ENCODE measurements around the gene CDK14.
A peak's percentile ranks its signal among the peaks of the same experiment; 100 is the strongest.

The CDK14 gene

DNA sequence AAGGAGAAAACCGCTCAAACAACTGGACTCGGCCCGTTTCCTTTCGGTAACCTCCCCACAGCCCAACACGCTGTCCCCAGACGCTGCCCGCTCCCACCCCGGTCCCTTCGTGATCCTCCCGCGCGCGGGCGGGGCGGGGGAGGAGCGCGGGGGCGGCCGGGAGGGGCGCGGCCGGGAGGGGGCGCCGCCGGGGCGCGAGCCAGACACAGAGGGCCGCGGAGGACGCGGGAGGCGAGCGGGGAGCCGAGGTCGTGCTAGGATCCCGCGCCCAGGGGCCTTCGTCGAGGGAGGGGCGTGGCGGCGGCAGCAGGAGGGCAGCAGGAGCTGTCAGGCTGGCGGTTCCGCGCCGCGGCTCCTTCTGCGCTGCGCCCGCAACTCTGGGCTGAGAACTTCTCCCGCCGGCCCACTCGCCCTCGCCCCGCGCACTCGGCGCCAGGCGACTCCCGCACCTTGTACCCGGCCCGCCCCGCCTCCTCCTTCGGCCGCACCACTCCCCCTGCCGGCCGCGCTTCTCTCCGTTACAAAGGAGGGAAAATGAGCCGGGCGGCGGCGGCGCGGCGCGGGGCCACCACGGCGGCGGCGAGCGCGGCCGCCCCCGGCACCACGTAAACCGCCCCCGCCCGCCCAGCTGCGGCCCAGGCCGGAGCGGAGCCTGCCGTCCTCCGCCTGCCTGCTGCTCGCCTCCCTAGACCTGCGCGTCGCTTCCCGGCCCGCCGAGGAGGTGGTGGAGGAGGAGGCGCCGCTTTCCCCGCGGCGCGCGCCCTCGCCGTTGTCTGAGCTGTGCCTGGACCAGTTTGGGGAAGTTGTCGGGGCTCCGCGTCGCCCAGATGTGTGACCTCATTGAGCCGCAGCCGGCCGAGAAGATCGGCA, at the start of gene CDK14:
Gene CDK14, plus strand, starts transcription at position 521 of the 870 bp plus-strand sequence. Its CDS starts 307 bp downstream, at position 828.
- peak; percentile 89 for DNase-seq (ENCODE audit: low spot score)

DNA sequence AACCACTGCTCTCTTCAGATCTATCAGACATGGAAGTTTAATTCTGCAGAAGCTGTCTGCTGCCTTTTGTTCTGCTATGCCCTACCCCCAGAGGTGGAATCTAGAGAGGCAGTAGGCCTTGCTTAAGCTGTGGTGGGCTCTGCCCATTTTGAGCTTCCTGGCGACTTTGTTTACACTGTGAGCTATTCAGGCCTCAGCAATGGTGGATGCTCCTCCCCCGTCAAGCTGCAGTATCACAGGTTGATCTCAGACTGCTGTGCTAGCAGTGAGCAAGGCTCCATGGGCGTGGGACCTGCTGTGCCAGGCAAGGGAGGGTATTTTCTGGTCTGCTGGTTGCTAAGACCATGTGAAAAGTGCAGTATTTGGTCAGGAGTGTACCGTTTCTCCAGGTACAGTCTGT, 45.1 kb upstream of the CDK14 start:
- DNase-seq (ENCODE audit: low spot score) = no peak

DNA sequence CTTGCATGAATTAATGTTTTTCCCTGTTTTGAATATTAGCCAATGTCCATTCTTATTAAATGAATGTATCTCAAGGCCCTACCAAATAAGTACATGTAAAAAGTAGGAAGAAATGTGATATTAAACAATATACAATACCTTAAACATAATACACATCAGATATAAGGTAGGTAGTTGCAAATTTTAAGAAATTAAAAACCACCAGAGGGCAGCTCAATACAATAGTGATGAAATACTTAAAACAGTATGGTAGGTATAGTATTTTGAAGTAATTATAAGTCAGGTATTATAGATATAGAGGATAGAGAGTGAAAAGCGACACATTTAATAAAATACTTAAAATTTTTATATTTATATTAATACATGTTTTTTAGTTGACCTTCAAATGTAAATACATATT, 43.6 kb upstream of the CDK14 start:
- DNase-seq (ENCODE audit: low spot score) = no peak

DNA sequence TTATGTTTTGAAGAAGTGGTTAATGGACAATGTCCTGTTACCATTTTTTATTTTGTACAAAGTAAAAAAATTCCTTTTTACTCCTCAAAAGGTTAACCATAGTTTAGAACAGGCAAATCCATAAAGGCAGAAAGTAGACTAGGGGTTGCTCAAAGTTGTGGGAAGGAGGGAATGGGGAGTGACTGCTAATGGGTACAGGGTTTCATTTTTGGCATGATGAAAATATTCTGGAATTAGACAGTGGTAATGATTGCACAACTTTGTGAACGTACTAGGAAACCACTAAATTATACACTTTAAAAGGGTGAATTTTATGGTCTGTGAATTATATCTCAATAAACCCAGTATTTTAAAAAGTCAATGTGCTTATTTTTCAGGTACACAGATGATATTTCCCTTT, 35.4 kb upstream of the CDK14 start:
- DNase-seq (ENCODE audit: low spot score) = no peak

DNA sequence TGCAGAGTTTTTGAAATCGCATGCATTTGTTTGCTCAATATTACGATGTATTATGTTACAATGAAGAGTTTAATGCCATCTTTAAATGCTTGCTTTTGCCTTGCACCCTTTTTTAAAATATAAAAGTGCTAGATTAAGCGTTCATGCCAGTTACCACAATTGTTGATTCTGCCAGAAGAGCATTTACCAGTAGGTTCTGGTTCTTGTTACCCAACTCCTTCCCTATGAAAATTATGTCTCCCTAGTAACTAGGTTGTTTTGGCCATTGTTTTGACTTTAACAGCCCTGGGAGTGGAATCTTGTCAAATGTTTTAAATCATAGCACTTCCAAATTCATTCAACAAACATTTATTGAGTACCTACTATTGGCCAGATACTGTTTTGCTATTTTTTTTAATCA, 32.8 kb upstream of the CDK14 start:
- no peak for DNase-seq (ENCODE audit: low spot score)

DNA sequence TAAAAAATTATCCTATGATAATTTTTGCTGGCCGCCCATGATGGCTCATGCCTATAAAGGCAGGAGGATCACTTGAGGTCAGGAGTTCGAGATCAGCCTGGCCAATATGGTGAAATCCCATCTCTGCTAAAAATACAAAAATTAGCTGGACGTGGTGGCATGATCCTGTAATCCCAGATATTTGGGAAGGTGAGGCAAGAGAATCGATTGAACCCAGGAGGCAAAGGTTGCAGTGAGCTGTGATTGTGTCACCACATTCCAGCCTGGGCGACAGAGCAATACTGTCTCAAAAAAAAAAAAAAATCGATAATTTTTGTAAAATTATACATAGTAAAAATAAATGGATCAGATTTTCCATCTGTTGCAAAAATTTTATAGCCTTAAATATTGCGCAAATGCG, 31.7 kb upstream of the CDK14 start:
- DNase-seq (ENCODE audit: low spot score) = no peak

DNA sequence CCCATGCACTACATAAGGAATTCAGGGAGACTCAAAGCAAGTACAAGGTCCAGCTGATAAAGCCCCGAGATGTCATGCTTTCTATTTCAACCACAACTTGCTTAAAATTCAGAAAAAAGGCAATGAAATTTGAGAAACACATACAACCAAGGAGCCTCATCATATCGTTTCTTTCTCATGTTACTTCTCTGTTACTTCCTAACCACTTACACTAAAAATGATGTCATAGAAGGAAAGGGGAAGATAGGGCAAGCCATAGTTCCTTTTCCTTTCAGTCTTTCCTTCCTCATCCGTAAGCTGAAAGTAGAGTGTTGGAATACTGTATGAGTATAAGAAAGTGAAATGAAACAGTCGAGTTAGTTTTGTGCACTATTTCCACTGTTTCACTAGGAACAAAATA, 27.9 kb upstream of the CDK14 start:
- DNase-seq (ENCODE audit: low spot score) = no peak

DNA sequence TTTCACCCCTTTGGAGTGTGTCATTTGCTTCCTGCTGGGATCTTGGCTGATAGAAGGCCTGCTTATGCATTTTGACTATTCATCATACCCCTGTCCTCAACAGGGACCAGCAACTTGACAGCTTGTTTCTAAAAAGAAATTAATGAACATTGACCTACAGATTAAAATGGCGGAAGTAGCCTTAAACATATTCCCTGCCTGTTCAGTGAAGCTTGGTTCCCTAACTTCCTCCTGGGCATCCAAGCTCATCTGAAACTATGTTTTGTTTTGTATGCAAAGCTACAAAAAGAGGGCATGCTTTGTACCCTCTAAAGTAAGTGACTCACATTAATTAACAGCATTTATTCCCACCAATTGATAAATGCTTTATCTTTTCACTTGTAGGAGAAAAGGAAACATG, 26.8 kb upstream of the CDK14 start:
- DNase-seq (ENCODE audit: low spot score) = no peak

DNA sequence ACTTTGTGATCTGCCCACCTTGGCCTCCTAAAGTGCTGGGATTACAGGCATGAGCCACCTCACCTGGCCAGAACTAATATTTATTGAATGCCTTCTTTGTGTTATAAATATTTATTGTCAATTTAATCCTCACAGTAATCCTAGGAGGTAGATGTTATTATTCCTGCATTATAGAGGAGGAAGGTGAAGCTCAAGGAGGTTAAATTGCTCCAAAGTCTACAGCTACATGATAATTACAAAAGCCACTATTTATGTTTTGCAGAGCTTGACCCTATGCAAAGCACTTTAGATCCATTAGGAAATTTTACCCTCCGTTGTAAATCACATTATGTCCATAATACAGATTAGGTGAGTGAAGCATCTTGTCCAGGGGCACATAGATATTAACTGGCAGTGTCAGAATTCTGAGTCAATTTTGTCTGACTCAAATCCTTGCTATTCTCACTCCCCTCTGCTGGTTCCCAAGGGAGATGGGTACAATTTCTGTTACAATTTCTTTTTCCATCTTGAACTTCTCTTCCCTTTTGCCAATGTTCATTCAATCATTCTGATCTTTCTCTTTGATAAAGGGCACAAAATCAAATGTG, 25.7 kb upstream of the CDK14 start:
- no peak for DNase-seq (ENCODE audit: low spot score)

DNA sequence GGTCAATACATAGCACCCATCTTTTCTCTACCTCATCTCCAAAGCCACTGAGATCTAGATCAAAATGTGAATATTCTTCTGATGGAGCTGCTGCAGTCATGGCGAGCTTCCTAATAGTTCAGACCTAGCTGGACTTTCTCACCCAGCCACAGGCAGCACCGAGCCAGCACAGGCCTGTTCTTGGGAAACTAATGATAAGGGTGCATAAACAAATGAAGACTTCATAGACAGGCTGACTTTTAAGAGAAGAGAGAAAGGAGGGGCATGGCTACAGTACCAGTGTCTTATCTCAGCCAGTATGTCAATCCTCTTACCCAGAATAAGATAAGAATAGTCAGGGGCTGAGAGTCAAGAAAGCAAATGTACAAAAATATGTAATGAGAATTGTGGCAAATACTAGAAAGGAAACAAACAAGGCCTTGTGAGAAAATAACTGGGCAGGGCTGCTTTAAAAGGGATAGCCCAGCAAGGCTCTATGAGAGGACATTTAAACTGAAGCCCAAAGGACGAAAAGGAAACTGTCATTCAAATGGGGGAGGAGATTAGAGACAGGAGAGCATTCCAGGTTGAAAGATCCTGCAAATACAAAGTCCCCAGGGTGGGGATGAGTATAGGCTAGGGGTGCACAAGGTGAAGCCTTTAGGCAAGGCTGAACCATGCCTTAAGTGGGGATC, 21.8 kb upstream of the CDK14 start:
- DNase-seq (ENCODE audit: low spot score) = no peak

DNA sequence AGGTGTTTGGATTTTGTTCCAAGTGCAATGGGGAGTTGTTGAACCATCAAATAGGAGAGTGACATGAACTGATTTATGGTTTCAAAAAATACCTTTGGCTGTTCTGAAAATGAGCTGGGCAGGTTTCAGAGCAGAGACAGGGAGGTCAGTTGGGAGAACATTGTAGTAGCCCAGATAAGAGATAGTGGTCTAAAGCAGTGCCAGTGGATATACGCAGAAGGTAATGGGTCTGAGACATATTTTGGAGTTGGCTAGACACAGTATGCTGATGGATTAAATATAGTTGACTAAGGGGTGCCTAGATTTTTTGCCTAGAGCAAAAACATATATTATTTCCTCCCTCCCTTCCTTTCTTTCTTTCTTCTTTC, 21.3 kb upstream of the CDK14 start:
- no peak for DNase-seq (ENCODE audit: low spot score)

DNA sequence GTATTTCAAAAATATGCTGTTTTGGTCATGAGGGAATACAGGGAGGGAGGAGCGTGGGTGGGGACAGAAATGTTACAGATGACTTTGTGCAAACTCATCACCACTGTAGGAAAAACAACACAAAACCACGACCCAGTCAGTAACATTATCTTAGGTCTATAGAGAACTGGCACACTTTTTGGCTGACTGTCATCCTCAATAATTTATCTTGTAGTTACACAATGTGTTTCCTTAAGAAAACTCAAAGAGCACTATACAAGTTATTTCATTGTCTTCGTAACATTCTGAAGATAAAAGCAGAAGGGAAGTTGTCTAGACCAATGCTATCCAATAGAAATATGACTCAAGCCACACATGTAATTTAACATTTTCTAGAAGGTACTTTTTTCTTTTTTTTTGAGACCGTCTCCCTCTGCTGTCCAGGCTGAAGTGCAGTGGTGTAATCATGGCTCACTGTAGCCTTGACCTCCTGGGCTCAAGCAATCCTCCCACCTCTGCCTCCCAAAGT, 16.9 kb upstream of the CDK14 start:
- DNase-seq (ENCODE audit: low spot score) = no peak

DNA sequence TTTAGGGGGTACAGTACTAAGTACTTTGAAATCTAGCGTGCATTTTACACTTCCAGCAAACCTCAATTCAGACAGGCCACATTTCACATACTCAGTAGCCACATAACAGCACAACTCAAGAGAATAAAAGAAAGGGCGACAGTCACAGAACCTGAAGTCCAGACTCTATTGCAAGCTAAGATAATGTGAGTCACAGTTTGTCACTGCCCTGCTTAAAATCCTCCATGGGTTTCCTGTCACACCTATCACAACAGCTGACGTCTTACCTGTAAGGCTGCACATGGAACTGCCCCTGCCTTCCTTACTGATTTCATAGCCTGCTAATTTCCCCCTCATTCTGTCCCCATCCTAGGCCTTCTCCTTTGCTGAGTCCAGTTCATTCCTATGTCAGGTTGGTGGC, 16.1 kb upstream of the CDK14 start:
- DNase-seq (ENCODE audit: low spot score) = no peak

DNA sequence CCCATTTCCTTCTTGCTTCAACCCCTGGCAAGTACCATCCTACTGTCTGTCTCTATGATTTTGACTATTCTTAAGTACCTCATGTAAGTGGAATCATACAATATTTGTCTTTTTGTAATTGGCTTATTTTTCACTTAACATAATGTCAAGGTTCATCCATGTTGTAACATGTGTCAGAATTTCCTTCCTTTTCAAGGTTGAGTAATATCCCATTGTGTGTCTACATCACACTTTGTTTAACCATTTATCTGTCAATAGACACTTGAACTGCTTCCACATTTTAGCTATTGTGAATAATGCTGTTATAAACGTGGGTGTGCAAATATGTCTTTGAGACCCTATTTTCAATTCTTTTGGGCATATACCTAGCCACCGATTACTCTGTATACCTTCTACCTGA, 14.0 kb upstream of the CDK14 start:
- no peak for DNase-seq (ENCODE audit: low spot score)

DNA sequence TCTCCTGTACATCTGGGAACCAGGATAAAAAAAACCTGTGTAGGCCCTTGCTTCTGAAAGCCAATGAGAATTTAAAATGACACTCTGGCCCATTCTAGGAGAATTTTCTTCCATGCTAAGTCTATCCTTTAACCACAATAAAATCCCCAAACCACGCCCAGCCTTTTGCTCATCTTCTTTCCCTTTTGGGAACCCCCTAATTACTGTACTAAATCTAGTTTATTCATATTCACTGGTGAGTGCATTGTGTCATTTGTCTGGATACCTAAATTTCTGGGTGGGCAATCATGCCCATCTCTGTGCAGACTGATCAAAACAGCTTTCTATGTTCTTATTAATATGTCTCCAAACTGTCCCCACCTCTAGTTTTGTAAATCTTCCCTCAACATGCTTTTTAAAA, 11.7 kb upstream of the CDK14 start:
- no peak for DNase-seq (ENCODE audit: low spot score)

DNA sequence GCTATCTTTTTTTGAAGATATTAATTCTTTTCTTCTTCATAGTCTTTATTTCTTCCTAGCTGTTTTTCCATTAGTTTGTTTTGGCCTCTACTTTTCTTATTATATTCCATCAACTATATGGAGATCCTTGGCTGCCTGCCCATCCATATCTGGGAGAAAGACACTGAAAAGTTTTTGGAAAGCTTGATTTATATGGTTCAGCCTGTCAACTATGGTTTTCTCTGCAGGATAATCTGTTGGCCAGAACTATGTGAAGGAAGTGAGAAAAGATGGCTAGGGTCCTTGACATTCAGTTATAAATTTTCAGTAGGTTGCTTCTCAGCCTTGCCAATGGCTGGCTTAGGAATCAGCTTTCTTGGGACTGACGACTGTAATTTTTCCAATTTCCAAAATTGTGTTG, 10.0 kb upstream of the CDK14 start:
- DNase-seq (ENCODE audit: low spot score) = no peak

DNA sequence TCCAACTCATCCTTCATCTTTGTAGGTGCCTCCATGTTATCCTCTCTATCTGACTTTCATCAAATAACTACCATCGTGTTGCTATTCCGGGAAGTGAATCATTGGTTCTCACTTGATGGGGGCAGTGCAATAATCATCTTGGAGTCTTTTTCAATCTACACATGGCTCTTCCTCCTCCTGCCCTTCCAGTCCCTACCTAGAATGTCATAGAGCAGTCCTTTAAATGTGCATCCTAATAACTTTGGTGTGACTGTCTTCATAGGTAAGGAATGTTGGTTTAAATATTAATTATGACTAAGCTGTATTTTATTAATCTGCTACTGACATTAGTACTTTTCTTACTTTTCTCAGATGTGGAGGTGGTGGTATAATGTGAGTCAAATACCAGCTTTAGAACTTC, 8.4 kb upstream of the CDK14 start:
- DNase-seq (ENCODE audit: low spot score) = no peak

DNA sequence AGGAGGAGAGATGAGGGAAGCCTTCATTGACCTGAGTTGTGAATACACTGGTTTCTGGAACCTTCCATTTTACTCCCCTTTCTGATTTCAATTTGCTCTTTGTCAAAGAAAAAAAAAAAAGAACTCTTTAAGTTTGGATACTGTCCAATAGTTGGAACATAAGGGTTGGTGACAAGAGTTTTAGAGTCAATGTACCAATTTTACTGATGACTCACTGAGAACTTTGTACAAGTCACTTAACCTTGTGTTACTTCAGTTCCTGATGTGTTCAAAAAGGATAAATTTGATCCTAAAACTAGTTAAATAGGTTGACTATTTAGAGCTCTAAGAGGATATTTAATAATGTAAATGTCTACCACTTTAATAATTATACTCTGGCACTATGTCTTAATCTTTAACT, 4.1 kb upstream of the CDK14 start:
- DNase-seq (ENCODE audit: low spot score) = no peak

DNA sequence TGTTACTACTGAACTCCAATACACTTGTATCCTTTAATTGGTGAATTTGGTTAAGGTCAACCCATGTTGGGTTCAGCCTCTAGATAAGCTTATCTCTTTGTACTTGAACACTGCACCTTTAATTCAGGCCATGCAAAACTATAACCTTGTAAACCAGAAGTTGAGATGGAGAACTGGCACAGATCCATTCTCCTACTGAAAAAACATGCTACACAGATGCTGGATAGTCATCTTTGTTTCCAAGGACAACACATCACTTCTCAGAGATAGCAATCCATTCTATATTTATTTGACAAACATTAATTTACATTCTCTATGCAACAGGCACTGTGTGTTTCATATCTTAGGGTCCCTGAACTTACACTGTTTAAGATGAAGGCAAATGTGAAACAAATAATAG, 2.9 kb upstream of the CDK14 start:
- no peak for DNase-seq (ENCODE audit: low spot score)

DNA sequence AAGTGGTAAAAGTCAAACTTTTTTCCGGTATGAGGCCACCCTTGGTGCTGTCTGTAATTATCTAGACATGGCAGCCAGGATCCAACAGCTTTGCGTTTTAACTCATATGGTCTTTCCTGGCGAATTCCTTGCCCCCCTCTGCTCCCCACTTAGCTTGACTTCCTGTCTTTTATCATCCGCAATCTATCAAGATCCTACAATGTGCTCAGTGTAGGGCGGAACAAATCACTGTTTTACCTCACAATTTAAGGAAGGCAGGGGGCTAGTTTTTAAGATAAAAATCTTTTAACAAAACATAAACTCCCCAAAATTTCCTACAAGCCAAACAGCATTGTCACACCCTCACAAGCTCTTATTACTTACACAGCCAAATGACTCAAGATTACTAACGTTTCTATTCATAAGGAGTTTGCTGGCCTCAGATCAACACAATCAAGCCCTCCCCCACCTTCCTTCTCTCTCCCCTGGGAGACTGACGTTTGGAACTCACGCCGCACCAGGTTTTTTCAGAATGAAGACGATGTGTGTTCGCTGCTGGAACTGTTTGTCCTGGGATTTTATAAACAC, 1.3 kb upstream of the CDK14 start:
- DNase-seq (ENCODE audit: low spot score) = no peak

DNA sequence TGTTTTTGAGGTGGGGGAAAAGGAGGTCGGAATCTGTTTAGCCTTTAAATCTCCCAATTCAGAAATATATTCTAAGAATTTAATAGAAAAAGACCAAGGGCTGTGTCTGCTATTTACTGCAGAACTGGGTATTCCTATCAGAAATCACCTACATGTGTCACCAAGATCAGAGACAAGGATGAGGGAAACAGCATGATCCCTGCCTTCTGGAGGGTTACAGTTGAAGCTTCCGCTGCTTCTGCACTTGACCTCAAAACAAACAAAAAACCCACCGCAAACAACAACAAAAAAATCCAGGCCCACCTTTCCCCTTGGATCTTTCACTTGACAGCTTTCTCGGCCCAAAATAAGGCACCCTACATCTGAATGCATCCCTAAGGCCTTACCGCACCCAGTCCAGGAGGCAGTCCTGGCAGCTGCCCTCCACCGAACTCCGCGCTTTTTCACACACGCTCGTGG, 750 bp upstream of the CDK14 start:
- DNase-seq (ENCODE audit: low spot score) = no peak

DNA sequence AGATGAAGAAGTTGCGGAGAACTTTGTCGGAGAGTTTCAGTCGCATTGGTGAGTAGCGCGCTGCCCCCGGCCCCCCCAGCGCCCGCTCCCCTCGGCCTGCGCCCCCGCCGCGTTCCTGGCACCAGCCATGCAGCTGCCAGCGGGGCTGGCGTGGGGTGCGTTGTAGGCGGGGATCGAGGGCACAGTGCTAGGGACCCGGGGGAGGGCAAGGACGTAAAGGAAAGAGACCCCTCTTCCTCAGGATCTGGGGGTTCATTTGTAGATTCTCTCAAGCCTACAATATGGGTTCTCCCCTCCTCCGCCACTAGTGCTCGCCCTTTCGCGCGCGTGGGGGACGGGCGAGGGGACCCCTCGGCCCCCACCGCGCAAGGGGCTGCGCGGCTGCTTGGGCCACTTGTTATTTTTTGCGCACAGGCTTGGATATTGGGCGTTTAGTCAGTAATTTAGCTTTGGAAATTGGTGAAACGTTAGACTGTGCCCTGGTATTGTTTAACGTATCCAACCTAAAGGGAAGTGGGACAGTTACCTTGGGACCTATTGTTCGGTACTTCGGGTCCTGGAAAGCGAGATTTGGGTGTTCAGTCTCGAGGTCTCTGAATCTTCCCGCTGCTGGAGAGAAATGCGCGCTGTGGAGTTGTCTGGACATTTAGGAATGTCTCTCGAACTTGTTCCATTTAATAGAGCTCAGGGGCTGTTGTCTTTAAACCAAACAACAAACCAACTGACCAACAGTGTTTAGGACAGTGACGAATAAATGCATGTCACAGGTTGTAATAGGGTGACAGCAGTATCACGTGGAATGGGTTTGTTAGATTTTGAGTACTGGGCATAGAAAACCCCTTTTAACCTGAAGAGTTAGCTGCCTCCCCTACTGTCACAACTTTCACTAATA, 796 bp downstream of the CDK14 start:
- no peak for DNase-seq (ENCODE audit: low spot score)
